IPS-15b (cell line): Measurements from ENCODE around the gene PRSS21.

Source experiments
- H3K27me3 ChIP-seq: one replicate; pipeline ENCODE4 v1.6.1; 2013; ENCODE audit warnings: low read length; ENCODE audit not compliant: control insufficient read depth, insufficient read depth
- H3K36me3 ChIP-seq: one replicate; pipeline ENCODE4 v1.6.1; 2013; ENCODE audit warnings: low read length; ENCODE audit not compliant: control insufficient read depth, insufficient read depth
- H3K4me1 ChIP-seq: one replicate; pipeline ENCODE4 v1.6.1; 2013; ENCODE audit warnings: mild to moderate bottlenecking, low read length; ENCODE audit not compliant: control insufficient read depth, insufficient read depth
- H3K4me3 ChIP-seq: one replicate; pipeline ENCODE4 v1.5.1; 2013; ENCODE audit warnings: low read depth, low read length
- H3K9ac ChIP-seq: one replicate; pipeline ENCODE4 v1.6.1; 2013; ENCODE audit warnings: low read depth, mild to moderate bottlenecking, low read length
- H3K9me3 ChIP-seq: one replicate; pipeline ENCODE4 v1.6.1; 2013; ENCODE audit warnings: mild to moderate bottlenecking, low read length; ENCODE audit not compliant: control insufficient read depth, insufficient read depth

PRSS21 gene

DNA sequence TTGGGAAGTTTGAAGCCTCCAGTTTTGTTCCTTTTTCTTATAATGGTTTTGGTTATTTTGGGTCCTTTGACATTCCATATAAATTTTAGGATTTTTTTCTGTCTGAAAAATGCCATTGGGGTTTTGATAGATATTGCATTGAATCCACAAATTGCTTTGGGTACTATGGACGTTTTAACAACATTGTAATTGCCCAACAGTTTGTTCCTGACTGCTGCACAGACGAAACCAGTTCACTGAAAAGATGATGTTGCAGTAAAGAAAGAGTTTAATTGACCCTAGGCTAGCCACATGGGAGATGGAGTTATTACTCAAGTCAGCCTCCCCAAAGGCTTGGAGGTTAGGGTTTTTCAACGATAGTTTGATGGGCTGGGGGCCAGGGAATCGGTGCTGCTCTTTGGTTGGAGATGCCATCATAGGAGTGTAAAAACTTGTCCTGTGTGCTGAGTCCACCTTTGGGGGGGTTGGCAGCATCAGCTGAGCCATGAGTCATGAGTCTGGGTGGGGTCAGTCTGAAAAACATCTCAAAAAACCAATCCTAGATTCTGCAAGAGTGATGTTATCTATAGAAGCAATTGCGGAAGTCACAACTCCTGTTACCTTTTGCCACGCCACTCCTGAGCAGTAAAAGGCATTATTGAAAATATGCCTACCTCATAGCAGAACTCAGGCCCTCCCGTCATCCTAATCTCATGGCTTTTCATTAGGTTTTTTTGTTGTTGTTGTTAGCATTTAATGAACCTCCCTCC lies 21.5 kb upstream of the PRSS21 start:
- Histone ChIP-seq H3K9me3 (no peaks in the 10 kb centered on the region), H3K27me3 (no peaks in the 10 kb centered on the region), H3K4me3 (no peak overlapping the region), H3K9ac (no peak overlapping the region), H3K4me1 (no peaks in the 10 kb centered on the region), H3K36me3 (no peaks in the 10 kb centered on the region)

DNA sequence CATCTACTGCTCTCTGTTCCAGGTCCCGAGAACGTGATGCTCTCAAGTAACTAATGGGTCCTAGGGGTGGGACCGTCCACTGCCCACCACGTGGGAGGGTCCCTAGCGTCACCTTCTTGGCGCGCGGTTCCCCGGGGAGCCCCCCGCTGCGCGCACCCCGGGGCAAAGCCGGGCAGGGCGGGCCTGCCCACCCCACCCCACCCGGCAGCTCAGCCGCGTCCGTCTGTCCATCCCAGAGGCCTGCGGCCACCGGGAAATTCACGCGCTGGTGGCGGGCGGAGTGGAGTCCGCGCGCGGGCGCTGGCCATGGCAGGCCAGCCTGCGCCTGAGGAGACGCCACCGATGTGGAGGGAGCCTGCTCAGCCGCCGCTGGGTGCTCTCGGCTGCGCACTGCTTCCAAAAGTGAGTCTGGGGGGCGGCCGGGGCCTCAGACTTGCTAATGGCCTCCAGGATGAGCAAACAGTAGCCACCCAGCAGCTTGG lies 18.3 kb upstream of the PRSS21 start:
- Histone ChIP-seq H3K36me3 (no peaks in the 10 kb centered on the region), H3K9ac (no peak overlapping the region), H3K27me3 (no peaks in the 10 kb centered on the region), H3K4me3 (no peak overlapping the region), H3K4me1 (no peaks in the 10 kb centered on the region), H3K9me3 (no peaks in the 10 kb centered on the region)

DNA sequence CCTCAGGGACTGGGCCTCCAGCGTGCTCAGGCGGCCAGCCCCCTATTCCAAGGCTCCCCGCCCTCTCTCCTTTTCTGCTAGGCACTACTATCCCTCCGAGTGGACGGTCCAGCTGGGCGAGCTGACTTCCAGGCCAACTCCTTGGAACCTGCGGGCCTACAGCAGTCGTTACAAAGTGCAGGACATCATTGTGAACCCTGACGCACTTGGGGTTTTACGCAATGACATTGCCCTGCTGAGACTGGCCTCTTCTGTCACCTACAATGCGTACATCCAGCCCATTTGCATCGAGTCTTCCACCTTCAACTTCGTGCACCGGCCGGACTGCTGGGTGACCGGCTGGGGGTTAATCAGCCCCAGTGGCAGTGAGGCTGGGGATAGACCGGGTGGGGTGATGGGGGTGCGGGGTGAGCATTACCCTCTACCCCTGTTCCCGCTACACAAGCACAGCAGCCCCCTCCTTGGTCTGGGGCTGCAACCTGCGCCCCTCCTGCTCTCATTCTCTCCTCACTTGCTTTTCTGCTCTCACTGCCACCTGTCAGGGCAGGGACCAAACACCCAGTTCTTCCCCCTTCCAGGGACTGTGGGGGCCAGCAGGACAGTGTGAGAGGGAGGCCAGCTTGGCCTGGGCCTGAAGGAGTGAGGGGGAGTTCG lies 17.7 kb upstream of the PRSS21 start:
- H3K9ac ChIP-seq, result no peak overlapping the region
- peaks cover 3% of the 10 kb centered on the region for H3K27me3 ChIP-seq
- no peaks in the 10 kb centered on the region for H3K36me3 ChIP-seq
- no peaks in the 10 kb centered on the region for H3K4me1 ChIP-seq
- H3K9me3 ChIP-seq, result no peaks in the 10 kb centered on the region
- no peak overlapping the region for H3K4me3 ChIP-seq

DNA sequence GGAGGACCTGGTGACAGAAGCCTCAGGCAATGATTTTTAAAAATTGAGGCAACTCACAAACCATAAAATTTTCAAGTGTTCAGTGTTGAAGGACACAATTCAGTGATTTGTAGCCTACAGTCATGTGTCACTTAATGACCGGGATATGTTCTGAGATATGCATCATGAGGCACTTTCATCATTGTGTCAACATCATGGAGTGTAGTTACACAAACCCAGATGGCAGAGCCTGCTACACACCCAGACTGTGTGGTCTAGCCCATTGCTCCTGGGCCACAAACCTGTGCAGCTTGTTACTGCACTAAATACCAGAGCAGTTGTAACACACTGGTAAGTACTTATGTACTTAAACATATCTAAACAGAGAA lies 17.2 kb upstream of the PRSS21 start:
- Histone ChIP-seq H3K27me3 (peaks cover 4% of the 10 kb centered on the region), H3K9ac (no peak overlapping the region), H3K4me3 (no peak overlapping the region), H3K9me3 (no peaks in the 10 kb centered on the region), H3K4me1 (no peaks in the 10 kb centered on the region), H3K36me3 (no peaks in the 10 kb centered on the region)

DNA sequence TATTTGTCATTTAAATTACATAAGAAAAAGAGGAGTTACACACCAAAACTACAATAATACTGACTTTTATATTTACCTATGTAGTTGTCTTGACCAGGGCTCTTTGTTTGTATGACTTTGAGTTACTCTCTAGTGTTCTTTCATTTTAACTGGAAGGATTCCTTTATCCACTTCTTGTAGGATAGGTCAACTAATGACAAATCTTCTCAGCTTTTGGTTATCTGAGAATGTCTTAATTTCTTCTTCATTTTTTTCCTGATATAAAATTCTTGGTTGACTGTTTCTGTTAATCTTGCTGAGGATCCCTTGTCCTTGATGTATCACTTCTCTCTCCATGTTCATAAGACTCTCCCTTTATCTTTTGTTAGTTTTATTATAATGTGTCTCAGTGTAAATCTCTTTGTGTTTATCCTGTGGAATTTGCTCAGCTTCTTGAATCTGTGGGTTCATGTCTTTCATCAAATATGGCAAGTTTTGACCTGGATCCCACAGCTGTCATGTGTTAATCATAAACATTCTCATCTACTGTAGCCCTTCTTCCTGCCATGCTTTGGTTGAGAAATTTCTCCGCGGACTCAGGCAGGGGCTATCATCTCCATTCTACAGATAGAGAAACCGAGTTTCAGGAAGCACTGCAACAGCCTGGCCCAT lies 13.4 kb upstream of the PRSS21 start:
- H3K4me1 ChIP-seq, result no peaks in the 10 kb centered on the region

DNA sequence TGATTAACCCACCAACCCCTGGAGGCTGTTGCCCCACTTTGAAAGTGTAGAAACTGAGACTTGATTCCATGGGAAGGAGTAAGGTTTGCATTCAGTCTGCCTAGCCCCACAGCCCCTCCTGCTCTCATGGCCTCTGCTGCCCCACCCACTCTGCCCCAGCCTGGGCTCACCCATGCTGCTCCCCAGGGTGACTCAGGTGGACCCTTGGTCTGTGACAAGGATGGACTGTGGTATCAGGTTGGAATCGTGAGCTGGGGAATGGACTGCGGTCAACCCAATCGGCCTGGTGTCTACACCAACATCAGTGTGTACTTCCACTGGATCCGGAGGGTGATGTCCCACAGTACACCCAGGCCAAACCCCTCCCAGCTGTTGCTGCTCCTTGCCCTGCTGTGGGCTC lies 12.3 kb upstream of the PRSS21 start:
- Histone ChIP-seq H3K9ac (no peak overlapping the region), H3K9me3 (no peaks in the 10 kb centered on the region), H3K36me3 (no peaks in the 10 kb centered on the region), H3K4me1 (no peaks in the 10 kb centered on the region), H3K27me3 (peaks cover 5% of the 10 kb centered on the region), H3K4me3 (no peak overlapping the region)

More for the DNA sequence above, 13.4 kb upstream of the PRSS21 start:
- Histone ChIP-seq H3K9me3 (no peaks in the 10 kb centered on the region), H3K27me3 (peaks cover 5% of the 10 kb centered on the region), H3K36me3 (no peaks in the 10 kb centered on the region), H3K9ac (no peak overlapping the region), H3K4me3 (no peak overlapping the region)

DNA sequence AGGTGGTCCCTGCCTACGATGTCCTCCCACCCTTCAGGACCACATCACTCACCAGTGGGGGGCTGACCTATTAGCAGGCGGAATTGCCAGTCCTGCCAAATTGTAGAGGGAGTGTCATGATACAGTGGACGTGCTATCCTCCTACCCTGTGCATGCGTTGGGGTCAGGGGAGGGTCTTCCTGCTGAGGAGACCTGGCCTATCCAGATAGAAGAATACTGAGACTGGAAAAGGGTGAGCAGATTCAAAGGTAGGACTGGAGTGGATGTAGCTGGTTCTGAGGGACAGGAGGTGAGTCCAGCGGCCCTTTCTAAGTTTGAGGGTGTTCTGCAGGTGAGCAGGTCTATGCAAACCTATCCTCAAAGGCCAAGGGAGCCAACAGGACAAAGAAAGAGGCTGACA lies 10.8 kb upstream of the PRSS21 start:
- Histone ChIP-seq H3K27me3 (peaks cover 5% of the 10 kb centered on the region), H3K4me3 (no peak overlapping the region), H3K36me3 (no peaks in the 10 kb centered on the region), H3K9ac (no peak overlapping the region), H3K9me3 (no peaks in the 10 kb centered on the region), H3K4me1 (no peaks in the 10 kb centered on the region)

DNA sequence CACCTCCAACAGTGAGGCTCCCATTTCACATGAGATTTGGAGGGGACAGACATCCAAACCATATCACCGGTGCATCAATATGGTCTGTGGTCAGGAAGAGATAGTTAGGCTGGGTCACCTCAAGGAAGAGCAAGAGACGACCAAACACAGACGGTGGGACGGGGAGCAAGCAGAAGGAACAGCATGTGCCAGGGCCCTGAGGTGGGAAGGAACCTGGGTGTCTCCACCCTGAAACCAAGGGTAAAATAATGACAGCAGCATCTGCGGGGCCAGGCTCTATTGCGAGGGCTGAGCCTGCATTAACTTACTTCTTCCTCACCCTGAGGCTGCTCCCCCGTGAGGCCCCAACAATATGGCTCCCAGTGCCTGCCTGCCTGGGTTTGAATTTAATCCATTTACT lies 8.9 kb upstream of the PRSS21 start:
- H3K9me3 ChIP-seq, result no peaks in the 10 kb centered on the region
- H3K36me3 ChIP-seq, result no peaks in the 10 kb centered on the region
- H3K9ac ChIP-seq, result no peak overlapping the region
- peaks cover 5% of the 10 kb centered on the region for H3K27me3 ChIP-seq
- no peaks in the 10 kb centered on the region for H3K4me1 ChIP-seq
- H3K4me3 ChIP-seq, result no peak overlapping the region

DNA sequence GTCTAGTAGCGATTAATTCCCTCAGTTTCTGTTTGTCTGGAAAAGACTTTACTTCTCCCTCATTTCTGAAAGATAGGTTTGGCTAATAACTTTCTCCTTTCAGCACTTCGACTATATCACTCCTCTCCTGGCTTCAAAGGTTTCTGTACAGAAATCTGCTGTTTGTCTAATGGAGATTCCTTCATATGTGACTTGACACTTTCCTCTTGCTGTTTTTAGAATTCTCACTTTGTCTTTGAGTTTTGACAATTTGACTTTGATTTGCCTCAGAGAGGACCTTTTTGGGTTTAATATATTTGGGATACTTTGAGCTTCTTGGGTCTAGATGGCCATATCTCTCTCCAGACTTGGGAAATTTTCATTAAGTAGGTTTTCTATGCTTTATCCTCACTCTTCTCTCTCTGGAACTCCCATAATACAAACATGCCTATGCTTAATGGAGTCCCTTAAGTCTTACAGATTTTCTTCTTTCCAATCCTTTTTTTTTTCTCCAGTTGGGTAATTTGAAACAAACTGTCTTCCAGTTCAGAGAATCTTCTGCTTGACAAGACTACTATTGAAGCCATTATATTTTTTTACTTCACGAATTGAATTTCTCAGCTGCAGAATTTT lies 7.8 kb upstream of the PRSS21 start:
- Histone ChIP-seq H3K4me3 (no peak overlapping the region), H3K9ac (no peak overlapping the region), H3K4me1 (no peaks in the 10 kb centered on the region), H3K9me3 (no peaks in the 10 kb centered on the region), H3K27me3 (peaks cover 3% of the 10 kb centered on the region), H3K36me3 (no peaks in the 10 kb centered on the region)

DNA sequence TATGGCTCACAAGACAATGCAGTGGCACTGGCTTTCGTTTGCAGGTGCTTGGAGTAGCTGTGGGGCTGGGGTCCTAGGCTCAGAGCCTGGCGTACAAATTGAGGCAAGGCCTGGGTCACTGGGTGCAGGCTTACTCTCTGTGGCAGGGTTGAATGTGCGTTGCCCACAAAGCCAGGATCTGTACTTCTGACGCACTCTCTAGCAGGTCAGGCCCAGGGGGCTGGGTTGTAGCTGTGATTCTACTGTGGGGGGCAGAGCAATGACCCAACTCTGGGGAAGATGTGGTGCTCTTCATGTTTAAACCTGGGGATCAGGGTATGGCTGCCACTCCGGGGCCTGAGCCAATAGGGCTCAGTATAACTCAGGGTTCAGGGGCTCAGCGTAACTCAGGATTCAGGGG lies 6.4 kb upstream of the PRSS21 start:
- Histone ChIP-seq H3K27me3 (peaks cover 2% of the 10 kb centered on the region), H3K9ac (no peak overlapping the region), H3K36me3 (no peaks in the 10 kb centered on the region), H3K4me3 (no peak overlapping the region), H3K4me1 (no peaks in the 10 kb centered on the region), H3K9me3 (no peaks in the 10 kb centered on the region)

DNA sequence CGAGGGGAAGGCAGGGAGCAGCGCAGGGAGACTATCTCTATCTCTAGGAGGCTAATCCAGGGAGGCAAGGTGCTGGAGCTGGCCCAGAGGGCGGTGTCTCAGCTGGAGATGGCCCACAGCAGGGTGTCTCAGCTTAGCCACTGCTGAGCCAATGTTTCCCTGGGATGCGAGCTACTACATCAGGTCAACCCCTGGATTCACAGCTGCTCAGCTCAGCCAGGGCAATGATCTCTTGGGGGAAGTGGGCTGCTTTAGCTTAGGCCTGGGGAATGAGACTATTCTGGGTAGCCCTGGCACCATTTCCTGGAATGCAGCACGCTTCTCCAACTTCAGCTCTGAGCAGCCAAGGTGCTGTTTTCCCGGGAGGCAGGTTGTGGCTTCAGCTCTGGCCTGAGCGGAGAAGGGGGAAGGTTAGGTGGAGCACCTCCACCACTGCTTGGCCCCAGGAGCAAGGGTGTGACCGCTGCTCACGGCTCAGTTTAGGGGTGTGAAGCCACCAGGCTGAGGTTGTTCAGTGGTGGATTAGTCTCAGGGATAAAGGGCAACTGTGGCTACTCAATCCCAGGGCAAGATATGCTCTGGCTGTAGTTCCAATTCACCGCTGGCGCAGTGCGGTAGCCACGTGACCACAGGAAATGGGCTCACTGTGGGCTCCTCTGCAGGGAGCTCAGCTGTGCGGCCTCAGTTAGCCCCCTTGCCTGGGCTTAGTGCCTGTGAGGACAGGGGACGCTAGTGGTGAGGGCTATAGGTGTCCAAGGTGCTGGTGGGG lies 5.2 kb upstream of the PRSS21 start:
- Histone ChIP-seq H3K4me3 (no peak overlapping the region), H3K4me1 (no peaks in the 10 kb centered on the region), H3K9me3 (no peaks in the 10 kb centered on the region), H3K27me3 (no peaks in the 10 kb centered on the region), H3K9ac (no peak overlapping the region), H3K36me3 (no peaks in the 10 kb centered on the region)
